Activated CD8-positive, alpha-beta memory T cell treated with anti-CD3 and anti-CD28 coated beads for 24 hours (primary cell): ENCODE data around the gene FAM193A.
"Not testable (repeated sequence)": the region's sequence is repeated elsewhere in the genome, so short reads cannot be mapped to it uniquely, and the experiment has no call there.

Source experiments
- DNase-seq: peaks from one replicate; pipeline ENCODE4 v3.0.0-alpha.2; 2020

FAM193A gene

GRCh38 chr4:2515830-2516550 lies 20.5 kb upstream of the FAM193A start:
- no peak for DNase-seq

- no peak for DNase-seq
Observed at GRCh38 chr4:2516635-2517034, 19.8 kb upstream of the FAM193A start.

- DNase-seq, result no peak
Observed at GRCh38 chr4:2526559-2526958, 9.9 kb upstream of the FAM193A start.

GRCh38 chr4:2534904-2535375 lies 1.5 kb upstream of the FAM193A start:
- DNase-seq, result no peak

GRCh38 chr4:2535376-2536192 lies 863 bp upstream of the FAM193A start:
- peak; percentile 86 for DNase-seq

GRCh38 chr4:2537011-2537830 lies 774 bp downstream of the FAM193A start:
- peak; percentile 84 for DNase-seq

DNA sequence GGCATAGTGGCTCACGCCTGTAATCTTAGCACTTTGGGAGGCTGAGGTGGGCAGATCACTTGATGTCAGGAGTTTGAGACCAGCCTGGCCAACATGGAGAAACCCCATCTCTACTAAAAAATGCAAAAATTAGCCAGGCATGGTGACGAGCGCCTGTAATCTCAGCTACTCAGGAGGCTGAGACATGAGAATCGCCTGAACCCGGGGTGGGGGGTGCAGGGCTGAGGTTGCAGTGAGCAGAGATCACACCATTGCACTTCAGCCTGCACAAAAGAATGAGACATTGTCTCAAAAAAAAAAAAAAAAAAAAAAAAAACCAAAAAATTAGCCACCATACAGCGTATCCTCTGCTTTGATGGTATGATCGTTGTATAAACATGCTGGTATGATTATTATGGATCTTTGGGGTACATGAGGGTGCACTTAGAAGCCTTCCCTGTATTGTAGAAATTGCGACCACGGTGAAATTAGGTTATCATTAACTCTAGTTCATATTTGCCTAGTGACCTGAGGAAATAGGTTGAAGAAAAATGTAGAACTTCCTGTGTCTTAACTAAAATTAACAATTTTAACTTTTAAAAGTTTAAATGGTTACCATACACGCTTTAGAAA lies 7.2 kb downstream of the FAM193A start:
- not testable (repeated sequence) for DNase-seq

DNA sequence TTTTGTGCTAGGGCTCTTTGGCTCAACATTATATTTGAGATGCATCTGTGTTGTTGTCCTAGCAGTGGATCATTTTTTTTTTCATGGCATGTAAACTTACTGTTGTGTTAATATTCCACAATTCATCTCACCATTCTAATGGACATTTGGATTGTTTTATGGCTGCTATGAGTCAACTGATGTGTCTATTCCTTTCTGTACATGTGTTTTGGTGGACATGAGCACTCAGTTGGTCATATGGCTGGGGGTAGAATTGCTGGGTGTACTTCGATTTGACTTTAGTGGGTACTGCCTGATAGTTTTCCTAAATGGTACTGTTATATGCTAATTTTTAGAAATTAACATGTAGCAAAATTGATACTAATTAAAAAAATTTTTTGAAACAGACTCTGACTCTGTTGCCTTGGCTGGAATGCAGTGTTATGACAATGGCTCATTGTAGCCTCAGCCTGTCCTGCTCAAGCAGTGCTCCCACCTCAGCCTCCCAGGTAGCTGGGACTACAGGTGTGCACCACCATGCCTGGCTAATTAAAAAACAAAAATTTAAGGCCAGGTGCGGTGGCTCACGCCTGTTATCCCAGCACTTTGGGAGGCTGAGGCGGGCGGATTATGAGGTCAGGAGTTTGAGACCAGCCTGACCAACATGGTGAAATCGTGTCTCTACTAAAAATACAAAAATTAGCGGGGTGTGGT lies 9.0 kb downstream of the FAM193A start:
- DNase-seq, result no peak

- no peak for DNase-seq
Observed at GRCh38 chr4:2546286-2546823, 9.9 kb downstream of the FAM193A start.

GRCh38 chr4:2546961-2547691 lies 10.7 kb downstream of the FAM193A start:
- DNase-seq, result not testable (repeated sequence)

- no peak for DNase-seq
Observed at GRCh38 chr4:2551118-2551517, 14.7 kb downstream of the FAM193A start.

GRCh38 chr4:2552806-2553205 lies 16.4 kb downstream of the FAM193A start:
- no peak for DNase-seq

GRCh38 chr4:2558301-2558700 lies 21.9 kb downstream of the FAM193A start:
- DNase-seq, result no peak

GRCh38 chr4:2560167-2560566 lies 23.7 kb downstream of the FAM193A start:
- no peak for DNase-seq

DNA sequence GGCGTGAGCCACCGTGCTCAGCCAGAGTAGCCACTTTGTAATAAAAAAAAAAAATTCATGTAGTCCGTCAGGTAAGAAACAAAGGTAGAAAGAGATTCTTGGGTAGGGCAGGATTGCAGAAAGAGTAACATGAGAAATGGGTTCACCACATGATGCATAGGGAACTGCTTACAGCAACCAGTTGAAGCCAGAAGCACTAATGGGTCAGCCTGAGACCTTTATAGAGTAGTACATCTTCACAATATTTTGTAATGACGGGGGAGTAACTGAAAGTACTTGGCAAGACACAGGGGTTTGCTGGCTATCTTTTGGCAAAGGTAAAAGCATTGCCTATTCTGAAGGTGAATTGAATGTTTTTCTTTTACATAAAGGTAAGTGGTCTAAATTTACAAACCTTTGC lies 29.1 kb downstream of the FAM193A start:
- DNase-seq, result no peak

- DNase-seq, result no peak
Observed at GRCh38 chr4:2570036-2570435, 33.6 kb downstream of the FAM193A start.

DNA sequence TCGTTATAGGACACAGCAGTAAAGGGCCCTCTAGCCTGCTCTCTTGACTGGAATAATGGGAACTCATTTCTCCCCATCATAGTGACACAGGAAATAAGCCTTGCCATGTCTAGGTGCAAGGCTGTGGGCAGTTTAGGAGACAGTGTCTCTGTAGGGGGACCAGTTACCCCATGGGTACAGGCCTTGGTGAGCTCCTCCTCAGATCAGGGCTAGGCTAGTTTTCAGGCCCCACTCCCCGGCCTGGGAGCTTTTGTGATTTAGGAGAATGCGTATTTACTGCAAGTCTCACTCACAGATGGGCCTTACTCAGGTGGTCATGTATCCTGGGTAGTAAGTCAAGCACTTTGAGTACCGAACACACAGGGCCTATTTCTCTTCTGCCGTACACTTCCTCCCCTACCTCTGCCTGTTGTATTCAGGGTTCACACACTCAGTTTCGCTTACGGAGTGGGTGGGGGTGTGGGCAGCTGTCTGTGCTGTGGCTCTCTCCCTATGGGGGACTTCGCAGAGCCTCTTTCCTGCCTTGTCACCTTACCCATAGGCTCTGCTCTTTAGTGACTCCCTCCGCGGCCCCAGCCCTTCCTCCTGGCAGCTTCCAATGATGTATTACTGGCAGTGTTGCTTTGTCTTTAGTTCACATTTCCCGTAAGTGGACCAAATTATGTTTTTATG lies 34.2 kb downstream of the FAM193A start:
- peak; percentile 79 for DNase-seq

- DNase-seq, result no peak
Observed at GRCh38 chr4:2572076-2572475, 35.6 kb downstream of the FAM193A start.

DNA sequence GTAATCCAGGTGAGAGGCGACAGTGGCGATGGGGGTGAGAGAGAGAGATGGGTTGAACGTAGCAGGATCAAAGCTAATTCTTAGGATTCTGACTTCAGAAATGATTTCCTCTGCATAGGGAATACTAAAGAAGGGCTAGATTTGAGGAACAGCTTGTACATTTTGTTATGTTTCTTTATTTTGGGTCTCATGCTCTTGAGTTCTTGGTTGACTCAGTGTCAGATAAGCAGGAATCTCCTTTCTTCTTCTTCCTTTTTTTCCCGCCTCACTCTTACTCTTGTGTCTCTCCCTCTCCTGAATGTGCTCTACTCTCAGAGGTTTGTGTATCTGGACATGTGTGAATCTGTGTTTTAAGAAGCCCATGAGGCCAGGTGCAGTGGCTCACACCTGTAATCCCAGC lies 36.4 kb downstream of the FAM193A start:
- no peak for DNase-seq

DNA sequence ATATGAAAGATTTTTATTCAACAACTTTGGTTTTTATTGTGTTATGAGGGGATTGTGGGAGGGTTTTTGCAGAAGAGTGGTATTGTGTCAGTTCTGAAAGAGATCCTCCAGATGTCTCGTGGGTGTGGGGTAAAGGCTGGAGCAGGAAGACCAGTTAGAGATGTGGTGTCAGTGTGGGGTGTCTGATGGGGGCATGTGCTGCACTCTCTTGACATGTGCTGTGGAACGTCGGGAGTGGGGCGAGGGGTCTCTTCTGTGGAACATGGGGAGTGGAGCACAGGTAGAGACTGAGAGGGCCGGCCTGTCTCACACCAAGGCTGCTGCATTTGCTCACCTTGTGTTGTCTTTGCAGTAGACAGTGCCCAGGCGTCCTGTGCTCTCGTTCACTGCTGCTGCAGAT lies 37.6 kb downstream of the FAM193A start:
- DNase-seq, result no peak

DNA sequence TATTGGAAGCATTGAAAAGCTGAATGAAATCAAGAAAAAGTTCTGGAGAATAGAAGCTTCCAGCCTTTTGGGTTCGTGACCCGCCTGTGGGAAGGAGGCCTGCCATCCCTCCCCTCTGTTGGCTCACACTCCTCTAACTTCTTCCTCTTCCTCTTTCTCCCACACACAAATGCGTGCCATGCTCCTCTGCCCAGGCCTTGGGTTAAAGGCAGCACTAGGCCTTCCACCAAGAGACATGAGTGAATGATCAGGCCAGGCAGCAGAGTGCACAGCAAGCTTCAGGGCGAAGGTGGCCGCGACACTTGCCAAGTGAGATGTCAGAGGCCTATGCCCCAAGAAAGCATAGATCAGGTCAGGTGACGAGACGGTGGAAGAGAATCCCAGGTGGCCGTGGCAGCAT lies 38.4 kb downstream of the FAM193A start:
- DNase-seq, result no peak
